H9 (cell line): Measurements from ENCODE around the gene SLC25A20. TPM values are rescaled to one million over a fixed set of nuclear protein-coding genes. Genes with fewer than 3 reads are reported as not detected.

ENCODE experiments used
- DNase-seq: peaks from one replicate; pipeline ENCODE4 v3.0.0-alpha.2; 2017
- H2AFZ ChIP-seq: one replicate; pipeline ENCODE4 v1.6.1; 2013; ENCODE audit warnings: mild to moderate bottlenecking, low read length, control low read depth, moderate library complexity
- H2AK5ac ChIP-seq: 2 replicates; pipeline ENCODE4 v1.6.1; 2013; ENCODE audit warnings: low read length, control low read depth, mixed read lengths; ENCODE audit not compliant: insufficient read length
- H2BK120ac ChIP-seq: one replicate; pipeline ENCODE4 v1.6.1; 2013; ENCODE audit warnings: low read depth, mild to moderate bottlenecking, low read length, control low read depth, inconsistent platforms; ENCODE audit not compliant: poor library complexity, severe bottlenecking
- H2BK12ac ChIP-seq: 2 replicates; pipeline ENCODE4 v1.6.1; 2013; ENCODE audit warnings: low read length, control low read depth, mixed read lengths, low read depth; ENCODE audit not compliant: insufficient read length
- H2BK15ac ChIP-seq: 2 replicates; pipeline ENCODE4 v1.6.1; 2013; ENCODE audit warnings: low read depth, low read length, control low read depth
- H2BK20ac ChIP-seq: one replicate; pipeline ENCODE4 v1.6.1; 2013; ENCODE audit warnings: low read depth, mild to moderate bottlenecking, low read length, control low read depth, inconsistent platforms; ENCODE audit not compliant: poor library complexity, severe bottlenecking
- H2BK5ac ChIP-seq: 2 replicates; pipeline ENCODE4 v1.6.1; 2013; ENCODE audit warnings: low read length, control low read depth, mixed read lengths; ENCODE audit not compliant: insufficient read length
- H3K14ac ChIP-seq: 2 replicates; pipeline ENCODE4 v1.6.1; 2013; ENCODE audit warnings: low read length, control low read depth; ENCODE audit not compliant: insufficient read depth
- H3K18ac ChIP-seq: 2 replicates; pipeline ENCODE4 v1.6.1; 2013; ENCODE audit warnings: low read depth, mild to moderate bottlenecking, mixed read lengths, low read length, control low read depth; ENCODE audit not compliant: insufficient read length
- H3K23ac ChIP-seq: 2 replicates; pipeline ENCODE4 v1.6.1; 2013; ENCODE audit warnings: low read length, control low read depth, mixed read lengths, low read depth; ENCODE audit not compliant: insufficient read length
- H3K23me2 ChIP-seq: 2 replicates; pipeline ENCODE4 v1.6.1; 2013; ENCODE audit warnings: low read depth, mild to moderate bottlenecking, mixed read lengths, low read length, control low read depth; ENCODE audit not compliant: insufficient read length, poor library complexity, severe bottlenecking
- H3K27ac ChIP-seq: 2 replicates; pipeline ENCODE4 v1.5.1; 2013; ENCODE audit warnings: low read length, control low read depth, mixed read lengths, low read depth; ENCODE audit not compliant: insufficient read length
- H3K27me3 ChIP-seq: 2 replicates; pipeline ENCODE4 v1.6.1; 2013; ENCODE audit warnings: low read length, control low read depth, inconsistent platforms; ENCODE audit not compliant: insufficient read depth
- H3K4ac ChIP-seq: 2 replicates; pipeline ENCODE4 v1.6.1; 2013; ENCODE audit warnings: low read depth, mild to moderate bottlenecking, control low read depth, inconsistent platforms, low read length, moderate library complexity
- H3K4me1 ChIP-seq: 2 replicates; pipeline ENCODE4 v1.6.1; 2013; ENCODE audit warnings: low read length, control low read depth, inconsistent platforms; ENCODE audit not compliant: insufficient read depth
- H3K4me2 ChIP-seq: 2 replicates; pipeline ENCODE4 v1.6.1; 2013; ENCODE audit warnings: low read length, control low read depth, mixed read lengths; ENCODE audit not compliant: insufficient read length, insufficient read depth
- H3K56ac ChIP-seq: 2 replicates; pipeline ENCODE4 v1.6.1; 2013; ENCODE audit warnings: low read depth, mild to moderate bottlenecking, mixed read lengths, low read length, control low read depth; ENCODE audit not compliant: insufficient read length
- H3K79me1 ChIP-seq: 2 replicates; pipeline ENCODE4 v1.6.1; 2013; ENCODE audit warnings: low read depth, mild to moderate bottlenecking, moderate library complexity, low read length, control low read depth, inconsistent platforms; ENCODE audit not compliant: insufficient read depth, poor library complexity, severe bottlenecking
- H3K79me2 ChIP-seq: 2 replicates; pipeline ENCODE4 v1.6.1; 2013; ENCODE audit warnings: low read length, control low read depth, inconsistent platforms; ENCODE audit not compliant: insufficient read depth
- H3K9ac ChIP-seq: 2 replicates; pipeline ENCODE4 v1.6.1; 2013; ENCODE audit warnings: low read length, control low read depth, mixed read lengths; ENCODE audit not compliant: insufficient read length; ENCODE audit errors: extremely low read depth
- H3K9me3 ChIP-seq: one replicate; pipeline ENCODE4 v1.6.1; 2013; ENCODE audit warnings: low read depth, low read length, inconsistent platforms; ENCODE audit not compliant: control insufficient read depth
- H3T11ph ChIP-seq: one replicate; pipeline ENCODE4 v1.6.1; 2013; ENCODE audit warnings: mild to moderate bottlenecking, low read length, control low read depth, inconsistent platforms
- H4K20me1 ChIP-seq: one replicate; pipeline ENCODE4 v1.6.1; 2013; ENCODE audit not compliant: control insufficient read depth, insufficient read length, insufficient read depth
- H4K5ac ChIP-seq: 2 replicates; pipeline ENCODE4 v1.6.1; 2013; ENCODE audit warnings: low read depth, mild to moderate bottlenecking, mixed read lengths, low read length, control low read depth; ENCODE audit not compliant: insufficient read length
- H4K8ac ChIP-seq: replicated peaks from 2 replicates; pipeline ENCODE4 v1.6.1; 2013; ENCODE audit warnings: low read length, control low read depth, mixed read lengths, low read depth; ENCODE audit not compliant: insufficient read length
- H4K91ac ChIP-seq: 2 replicates; pipeline ENCODE4 v1.6.1; 2013; ENCODE audit warnings: low read depth, mild to moderate bottlenecking, moderate library complexity, mixed read lengths, low read length, control low read depth; ENCODE audit not compliant: insufficient read length
- H3K27ac Mint-ChIP-seq, 3 experiments: 2 replicates in 2 of 3; 3 replicates in 1 of 3; pipeline ENCODE4 v1.8.0; 2020 to 2021; ENCODE audit warnings: mixed read lengths in 3 of 3, mild to moderate bottlenecking in 1 of 3, moderate library complexity in 1 of 3
- H3K27me3 Mint-ChIP-seq: 2 replicates; pipeline ENCODE4 v1.8.0; 2021; ENCODE audit warnings: low read depth, mild to moderate bottlenecking, moderate library complexity, mixed read lengths
- H3K36me3 Mint-ChIP-seq, 3 experiments: 2 replicates in 2 of 3; 3 replicates in 1 of 3; pipeline ENCODE4 v1.8.0; 2020 to 2021; ENCODE audit warnings: low read depth in 3 of 3, mixed read lengths in 3 of 3; ENCODE audit not compliant: insufficient read depth in 1 of 3
- H3K4me1 Mint-ChIP-seq, 2 experiments: 2 replicates each; pipeline ENCODE4 v1.8.0; 2020; ENCODE audit warnings: mixed read lengths in 2 of 2
- H3K4me3 Mint-ChIP-seq, 2 experiments: 2 replicates in 1 of 2; 3 replicates in 1 of 2; pipeline ENCODE4 v1.8.0; 2020 to 2021; ENCODE audit warnings: mild to moderate bottlenecking in 2 of 2, mixed read lengths in 2 of 2, moderate library complexity in 1 of 2
- H3K9me3 Mint-ChIP-seq, 2 experiments: 2 replicates in 1 of 2; 3 replicates in 1 of 2; pipeline ENCODE4 v1.8.0; 2020; ENCODE audit warnings: mild to moderate bottlenecking in 2 of 2, mixed read lengths in 2 of 2, moderate library complexity in 1 of 2
- CTCF ChIP-seq: fragments of 200-600 bp; sonication (generic); conservative IDR thresholded peaks from 3 replicates; pipeline ENCODE4 v1.8.0; 2021; ENCODE audit warnings: antibody characterized with exemption, mild to moderate bottlenecking
- WGBS: extraction: QIAGEN DNeasy Blood & Tissue Kit; methylation state at CpG from one replicate; pipeline ENCODE4 v1.1.7; 2013; ENCODE audit warnings: missing lambda C conversion rate, low lambda C conversion rate, mixed read lengths; ENCODE audit not compliant: insufficient read length; ENCODE audit errors: extremely low coverage; 5-methylcytosine and 5-hydroxymethylcytosine counted together
- total RNA-seq: library from RNA; stranded (reverse); gene quantifications from 2 replicates; pipeline ENCODE4 v1.2.1, GENCODE V29; 2021

Gene SLC25A20
- total RNA-seq, 1 experiment from 2014 or later = 7.4 TPM

GRCh38 chr3:48919215-48920138, 20.8 kb upstream of the SLC25A20 start:
- Histone ChIP-seq H4K8ac (no peak overlapping the region), H3K4me1 (no peaks in the 10 kb centered on the region; the same call in 1 of the 2 replicates), H3K56ac (no peak overlapping the region), H3K14ac (peak overlapping the region; percentile 75; the same call in 1 of the 2 replicates), H3K79me1 (peaks cover 8% of the 10 kb centered on the region), H2BK5ac (no peak overlapping the region), H2AFZ (no peak overlapping the region), H3K18ac (no peak overlapping the region), H3K4me2 (peak overlapping the region; percentile 100), H4K5ac (peak overlapping the region; percentile 41), H2BK12ac (no peak overlapping the region), H3K9me3 (no peaks in the 10 kb centered on the region), H2BK120ac (no peak overlapping the region), H3K27ac (no peak overlapping the region), H3T11ph (no peak overlapping the region), H3K23me2 (peaks cover 12% of the 10 kb centered on the region), H3K79me2 (peaks cover 14% of the 10 kb centered on the region; the same call in 1 of the 2 replicates), H2BK15ac (no peak overlapping the region), H4K91ac (no peak overlapping the region), H2AK5ac (no peak overlapping the region), H3K4ac (no peak overlapping the region), H4K20me1 (peaks cover 4% of the 10 kb centered on the region), H3K9ac (peak overlapping the region; percentile 83), H3K27me3 (no peaks in the 10 kb centered on the region), H3K23ac (peak overlapping the region; percentile 69), H2BK20ac (no peak overlapping the region)
- no peaks in the 10 kb centered on the region for H3K9me3 Mint-ChIP-seq
- H3K4me3 Mint-ChIP-seq = peak overlapping the region; percentile 93 to 96
- peaks cover 7 to 10% of the 10 kb centered on the region in 2 experiments for H3K4me1 Mint-ChIP-seq
- H3K27ac Mint-ChIP-seq = peak overlapping the region; percentile 77 to 89 (median 78); a peak in 5 of 7 replicates
- DNase-seq = peak; percentile 38
- H3K27me3 Mint-ChIP-seq = no peaks in the 10 kb centered on the region
- peaks cover 6 to 18% (median 12%) of the 10 kb centered on the region in 3 experiments; a peak in 6 of 7 replicates for H3K36me3 Mint-ChIP-seq
- no CpG with 5 or more reads among the region's 54 CpGs for WGBS
- no peak for TF ChIP-seq CTCF
